GM15510 (cell line): ENCODE data around the gene METTL13.

Experiments
- POLR2A ChIP-seq: IDR thresholded peaks from 3 replicates; pipeline ENCODE4 v1.6.1; 2011; ENCODE audit warnings: borderline replicate concordance; ENCODE audit not compliant: insufficient read length; ENCODE audit errors: extremely low read depth

The METTL13 gene

GRCh38 chr1:171753685-171754352, 27.6 kb upstream of the METTL13 start:
- no peak for TF ChIP-seq POLR2A

GRCh38 chr1:171754353-171754705, 27.1 kb upstream of the METTL13 start:
- no peak for TF ChIP-seq POLR2A

DNA sequence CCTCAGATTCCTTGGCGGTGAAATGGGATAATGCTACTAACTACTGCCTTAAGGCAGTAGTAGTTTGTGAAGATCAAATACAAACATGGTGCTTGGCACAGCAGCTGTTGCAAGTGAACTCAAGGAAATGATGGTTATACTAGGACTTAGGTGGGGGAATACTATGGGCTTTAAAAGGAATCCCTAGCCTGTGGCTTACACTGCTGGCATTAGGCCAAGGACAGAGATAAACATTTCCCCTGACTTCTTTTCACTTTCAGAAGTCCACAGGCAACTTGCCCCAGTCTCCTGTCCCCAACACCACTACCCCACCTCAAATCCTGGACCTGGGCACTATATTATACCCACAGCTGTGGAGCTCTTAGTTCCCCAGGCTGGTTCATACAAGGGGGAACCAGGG, 26.5 kb upstream of the METTL13 start:
- no peak for TF ChIP-seq POLR2A

DNA sequence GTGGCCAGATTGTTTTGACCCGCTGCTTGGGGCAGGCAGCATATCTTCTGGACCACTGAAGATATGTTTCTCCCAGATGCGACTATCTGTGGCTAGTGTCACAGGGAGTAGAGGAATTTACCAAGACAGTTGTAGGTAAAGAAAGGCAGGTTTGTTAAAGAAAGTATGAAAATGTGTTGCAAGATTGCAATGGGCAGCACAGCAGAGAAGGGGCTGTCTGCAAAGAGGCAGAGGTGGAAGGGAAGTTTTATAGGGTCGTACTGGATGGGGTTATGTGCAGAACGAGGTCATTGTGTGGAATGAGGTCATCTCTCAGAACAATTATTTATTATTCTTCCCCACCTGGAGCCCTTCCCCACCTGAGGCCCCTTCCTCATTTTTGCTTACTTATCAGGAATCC, 24.6 kb upstream of the METTL13 start:
- no peak for TF ChIP-seq POLR2A

- TF ChIP-seq POLR2A = no peak
These were observed 23.4 kb upstream of the METTL13 start for GRCh38 chr1:171758011-171758410.

GRCh38 chr1:171762143-171762563, 19.3 kb upstream of the METTL13 start:
- TF ChIP-seq POLR2A = no peak

- no peak for TF ChIP-seq POLR2A
These were observed 17.7 kb upstream of the METTL13 start for GRCh38 chr1:171763764-171764163.

DNA sequence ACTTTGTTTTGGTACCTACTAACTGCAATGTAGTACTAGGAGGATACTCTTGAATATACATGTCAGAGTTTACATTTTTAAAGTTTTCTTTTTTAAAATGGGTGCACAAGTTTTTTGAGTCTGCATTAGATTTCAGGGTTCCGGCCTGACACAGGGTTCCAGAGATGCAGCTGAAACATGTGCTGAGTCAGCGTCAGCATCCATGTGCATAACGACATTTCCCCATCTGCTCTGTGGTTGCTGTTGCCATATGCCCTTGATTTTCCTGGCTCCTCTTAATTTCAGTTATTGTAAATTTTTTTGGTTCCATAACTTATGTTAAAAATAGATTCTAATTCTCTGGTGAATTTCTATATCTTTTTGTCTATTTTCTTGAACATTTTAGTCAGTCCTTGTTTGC, 12.3 kb upstream of the METTL13 start:
- no peak for TF ChIP-seq POLR2A

GRCh38 chr1:171769754-171770153, 11.7 kb upstream of the METTL13 start:
- TF ChIP-seq POLR2A = no peak

DNA sequence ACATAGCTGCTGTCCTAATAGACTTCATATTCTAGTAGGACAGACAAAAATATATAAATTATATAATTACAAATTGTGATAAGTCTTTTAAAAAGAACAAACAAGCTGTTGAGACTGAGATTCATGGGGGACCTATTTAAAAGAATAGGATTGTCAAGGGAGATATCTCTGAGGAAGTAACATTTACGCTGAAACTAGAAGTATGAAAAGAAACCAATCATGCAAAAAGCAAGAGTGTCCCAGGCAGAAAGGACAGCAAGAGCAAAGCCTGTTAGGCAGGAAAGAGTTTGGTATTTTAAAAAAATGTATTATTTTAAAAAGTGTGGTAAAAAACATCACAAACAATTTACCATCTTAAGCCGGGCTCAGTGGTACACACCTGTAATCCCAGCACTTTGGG, 9.1 kb upstream of the METTL13 start:
- TF ChIP-seq POLR2A = no peak

GRCh38 chr1:171780583-171781175, 781 bp upstream of the METTL13 start:
- TF ChIP-seq POLR2A = no peak

- TF ChIP-seq POLR2A = no peak
These were observed 2.5 kb downstream of the METTL13 start for GRCh38 chr1:171783816-171784530.

DNA sequence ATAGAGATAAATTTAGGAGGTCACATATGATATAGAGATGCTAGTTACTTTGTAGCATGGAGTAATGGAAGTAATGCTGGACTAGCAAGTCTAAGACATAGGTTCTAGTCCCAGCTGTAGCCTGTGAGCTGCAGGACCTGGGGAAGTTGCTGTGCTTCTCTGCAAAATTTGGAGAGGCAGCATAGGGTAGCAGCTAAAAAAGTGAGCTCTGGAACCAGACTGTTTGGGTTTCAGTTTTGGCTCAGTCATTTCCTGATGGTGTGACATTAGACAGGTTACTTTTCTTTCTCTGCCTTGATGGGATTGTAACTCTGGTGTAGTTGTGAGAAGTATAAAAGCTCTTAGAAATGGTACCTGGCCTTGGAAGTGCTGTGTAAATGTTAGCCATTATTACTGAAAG, 3.3 kb downstream of the METTL13 start:
- no peak for TF ChIP-seq POLR2A

DNA sequence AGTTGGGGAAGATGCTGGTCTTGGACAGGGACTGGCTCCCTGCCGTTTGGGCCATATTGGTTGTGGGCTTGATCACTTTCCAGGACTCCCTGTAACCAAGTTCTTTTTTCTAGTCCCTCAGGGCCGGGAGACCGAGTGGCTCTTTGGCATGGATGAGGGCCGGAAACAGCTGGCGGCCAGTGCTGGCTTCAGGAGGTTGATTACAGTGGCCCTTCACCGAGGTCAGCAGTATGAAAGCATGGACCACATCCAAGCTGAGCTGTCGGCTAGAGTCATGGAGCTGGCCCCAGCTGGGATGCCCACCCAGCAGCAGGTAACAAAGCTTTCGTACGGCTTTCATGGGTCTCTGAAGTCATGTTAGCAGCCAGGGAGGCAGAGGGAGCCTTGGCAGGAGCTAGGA, 4.3 kb downstream of the METTL13 start:
- TF ChIP-seq POLR2A = no peak

- no peak for TF ChIP-seq POLR2A
These were observed 5.1 kb downstream of the METTL13 start for GRCh38 chr1:171786534-171786933.
